ENCODE data around the gene COL15A1.
"Not testable (repeated sequence)": the region's sequence is repeated elsewhere in the genome, so short reads cannot be mapped to it uniquely, and the experiment has no call there.

Gene COL15A1

DNA sequence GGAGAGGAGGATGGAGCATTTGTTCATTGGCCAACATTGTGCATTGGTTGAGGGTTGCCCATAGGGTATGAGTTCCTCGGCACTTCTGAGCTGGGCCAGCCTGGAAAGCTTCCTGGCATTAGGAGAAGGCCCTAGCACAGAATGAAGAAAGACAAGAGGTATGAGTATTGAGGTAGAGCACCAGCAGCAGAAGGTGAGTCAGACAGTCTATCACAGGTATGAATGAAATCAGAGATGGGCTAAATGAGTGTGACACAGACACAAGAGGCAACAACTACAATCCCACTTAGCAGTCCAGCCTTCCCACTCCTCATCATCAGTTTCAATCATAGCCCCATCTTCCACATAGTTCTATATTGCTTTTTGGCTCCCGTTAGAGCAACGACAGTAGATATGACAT is 135.8 kb downstream of the COL15A1 start:
- no peak for DNase-seq (ENCODE audit: low read depth in 2 of 2)

DNA sequence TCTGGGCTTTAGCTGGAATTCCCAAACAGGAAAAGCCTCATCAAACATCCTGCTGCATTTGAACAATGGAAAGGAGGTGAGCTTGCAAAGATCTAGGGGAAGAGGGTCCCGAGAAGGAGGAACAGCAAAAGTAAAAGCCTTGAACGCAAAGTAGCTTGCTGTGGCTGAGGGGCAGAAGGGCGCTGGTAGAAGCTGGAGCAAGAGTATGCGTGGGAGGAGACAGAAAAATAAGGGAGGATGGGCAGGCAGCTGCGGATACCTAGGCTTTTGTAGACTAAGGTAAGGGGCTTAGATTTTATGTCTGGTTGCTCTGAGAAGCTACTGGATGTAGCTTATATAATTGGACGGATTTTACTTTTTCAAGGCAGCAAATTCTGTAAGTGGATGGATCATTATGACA is 139.3 kb downstream of the COL15A1 start:
- DNase-seq (ENCODE audit: low read depth in 2 of 2) = no peak

DNA sequence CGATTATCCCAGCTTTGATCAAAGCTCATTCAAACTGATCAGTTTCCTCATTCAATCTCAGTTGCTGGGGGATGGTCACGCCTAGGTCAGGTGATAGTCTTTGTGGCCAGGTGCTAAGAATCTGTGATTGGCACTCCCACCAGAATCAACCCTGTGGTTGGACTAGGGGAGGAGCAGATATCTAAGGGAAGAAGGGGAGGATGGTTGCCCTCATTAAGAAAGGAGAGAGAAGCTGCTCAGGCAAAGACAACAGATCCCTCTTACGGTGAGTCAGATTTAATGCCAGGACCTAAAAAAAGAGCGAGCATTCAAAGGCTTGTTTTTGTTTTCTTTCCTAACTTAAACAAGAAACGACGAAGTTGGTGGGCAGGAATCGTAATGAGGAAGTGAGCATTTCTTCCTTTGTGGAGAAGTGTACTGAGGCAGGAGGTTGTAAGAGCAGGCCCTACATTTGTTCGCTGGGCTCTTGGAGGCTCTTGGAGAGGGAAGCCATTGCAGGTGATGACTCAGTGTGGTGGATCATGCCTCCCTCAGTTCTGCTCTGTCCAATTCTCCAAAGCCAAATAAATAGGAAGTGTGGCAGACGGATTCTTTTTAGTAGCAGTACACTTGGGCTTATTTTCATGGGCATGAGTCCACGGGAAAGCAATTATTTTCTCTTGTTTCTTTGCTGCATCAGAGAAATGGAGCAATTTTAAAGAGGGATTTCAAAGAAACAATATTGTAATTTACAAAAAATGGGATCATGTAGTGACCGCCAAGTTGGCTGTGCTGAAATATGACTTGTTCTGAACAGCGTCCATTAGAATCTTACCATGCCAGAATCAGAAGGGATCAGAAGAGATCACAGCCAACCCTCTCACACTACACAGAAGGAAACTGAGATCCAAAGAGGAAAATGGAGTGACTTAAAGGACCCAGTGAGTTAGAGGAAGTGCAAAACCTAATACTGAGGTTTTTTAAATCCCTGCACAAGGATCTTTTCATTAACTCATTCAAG is 142.5 kb downstream of the COL15A1 start:
- no peak for DNase-seq (ENCODE audit: low read depth in 2 of 2)

DNA sequence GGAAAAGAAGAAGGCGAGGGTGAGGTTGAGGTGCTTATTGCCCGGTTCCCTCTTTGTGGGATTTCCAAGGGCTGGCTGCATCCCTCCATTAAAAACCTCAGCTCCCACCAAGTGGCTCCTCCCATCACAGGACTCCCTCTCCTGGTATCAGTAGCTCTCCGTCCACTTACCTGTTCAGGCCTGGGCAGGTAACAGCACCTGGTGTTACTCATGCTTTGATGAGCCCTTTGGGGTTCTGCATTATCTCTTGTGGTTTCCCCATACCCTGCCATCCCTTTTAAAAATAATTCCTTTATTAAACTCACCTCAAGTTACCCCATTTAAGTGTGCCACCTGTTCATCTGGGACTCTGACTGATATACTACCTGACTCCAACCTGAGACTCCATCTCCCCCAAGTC is 143.8 kb downstream of the COL15A1 start:
- no peak for DNase-seq (ENCODE audit: low read depth in 2 of 2)

DNA sequence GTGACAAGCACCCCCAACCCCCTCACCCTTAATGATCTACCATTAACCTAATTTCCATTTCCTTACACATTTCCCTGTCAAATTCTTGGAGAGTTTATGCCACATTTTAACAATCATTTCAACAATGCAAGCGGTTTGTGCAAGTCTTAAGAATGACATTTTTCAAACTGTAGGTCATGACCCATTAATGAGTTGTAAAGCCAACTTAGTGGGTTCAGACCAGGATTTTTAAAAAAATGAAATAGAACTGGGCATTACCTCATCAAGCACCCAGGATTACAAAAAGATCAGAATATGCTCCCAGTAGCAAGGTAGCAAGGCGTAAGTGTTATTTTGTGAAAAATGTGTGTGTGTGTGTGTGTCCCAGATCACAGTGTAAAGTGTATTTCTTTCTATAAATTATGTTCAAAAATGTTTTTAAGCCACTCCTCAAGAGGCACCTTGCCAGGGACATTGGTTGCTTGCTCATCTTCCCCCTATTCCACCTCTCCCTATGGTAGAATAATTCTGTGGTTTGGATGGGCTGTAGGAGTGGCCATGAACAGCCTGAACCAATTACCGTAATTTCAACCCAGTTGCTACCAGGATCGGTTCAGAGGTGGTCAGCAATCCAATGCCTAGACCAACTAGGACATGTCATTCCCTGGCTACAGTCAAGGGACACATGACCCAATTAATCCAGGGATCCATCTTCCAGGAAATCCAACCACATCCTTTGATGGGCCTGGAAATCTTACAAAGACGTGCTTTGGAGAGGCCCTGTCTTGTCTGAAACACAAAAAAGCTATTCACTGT is 146.8 kb downstream of the COL15A1 start:
- no peak for DNase-seq (ENCODE audit: low read depth in 2 of 2)

DNA sequence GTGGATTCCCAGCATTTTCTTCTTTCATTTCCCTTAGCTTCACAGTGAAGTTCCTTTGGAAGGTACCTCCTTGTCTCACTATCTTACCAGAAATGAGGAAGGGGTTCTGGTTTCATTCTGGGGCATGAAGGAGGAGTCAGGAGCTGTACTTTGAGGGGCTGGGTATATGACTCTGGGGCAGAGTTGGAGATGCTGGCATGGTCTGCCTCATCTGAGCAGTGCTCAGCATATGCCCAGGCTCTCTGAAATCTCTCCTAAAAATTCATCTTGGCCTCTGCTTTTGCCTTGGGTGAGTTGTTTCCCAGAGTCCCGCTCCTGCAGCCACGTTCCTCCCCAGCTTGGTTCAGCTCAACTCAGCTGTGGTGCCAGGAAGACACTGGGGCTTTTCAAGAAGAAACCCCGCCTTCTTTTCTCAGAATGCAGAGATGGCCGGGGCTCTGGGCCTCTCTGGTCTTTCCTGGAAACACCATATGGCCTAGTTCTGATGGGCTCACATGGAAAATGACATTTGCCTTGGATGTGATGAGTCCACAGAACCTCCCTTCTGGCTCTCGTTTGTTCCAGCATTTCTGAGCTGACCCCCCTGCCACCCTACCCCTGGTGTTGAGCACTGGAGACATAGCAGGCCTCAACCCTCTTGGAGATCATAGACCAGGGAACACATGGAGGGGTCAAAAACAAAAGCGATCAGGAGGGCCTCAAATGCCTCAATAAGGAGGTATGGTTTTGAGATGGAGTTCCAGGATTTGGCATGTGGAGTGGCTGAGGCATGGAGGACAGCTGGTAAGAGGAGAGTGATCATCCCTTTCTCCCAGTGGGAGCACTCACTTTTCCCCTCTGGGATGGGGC is 149.2 kb downstream of the COL15A1 start:
- no peak for DNase-seq (ENCODE audit: low read depth in 2 of 2)

DNA sequence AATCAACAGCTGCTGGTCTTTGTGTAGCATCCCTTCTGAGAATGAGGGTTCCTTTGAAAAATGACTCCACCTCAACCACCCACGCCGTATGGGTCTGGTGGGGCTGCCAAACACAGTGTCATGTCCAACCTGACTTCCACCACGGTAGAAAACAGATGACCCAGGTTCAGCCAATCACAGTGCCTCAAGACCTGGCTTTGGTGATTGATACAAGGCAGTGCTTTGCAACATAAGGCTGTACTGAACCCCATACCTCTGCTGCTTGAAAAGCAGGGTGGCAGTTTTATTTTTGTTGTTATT is 149.7 kb downstream of the COL15A1 start:
- DNase-seq (ENCODE audit: low read depth in 2 of 2) = no peak

DNA sequence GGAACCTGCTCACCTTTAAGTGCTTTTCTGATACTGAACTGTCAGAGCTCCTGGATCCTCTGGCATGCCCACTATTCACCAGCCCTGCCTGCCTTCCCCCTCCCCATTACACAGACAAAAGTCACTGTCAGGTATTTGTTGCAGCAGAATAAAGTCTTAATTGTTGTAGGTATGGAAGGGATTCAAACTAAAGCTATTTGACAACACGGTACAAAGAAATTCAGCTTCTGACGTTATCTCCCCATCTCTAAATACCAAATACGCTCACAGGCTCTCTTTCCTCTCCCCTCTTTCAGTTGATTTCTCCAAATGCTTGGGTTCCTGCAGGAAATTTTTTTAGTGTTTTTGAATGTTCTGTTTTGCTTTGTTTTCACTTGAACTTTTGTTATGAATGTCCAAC is 151.9 kb downstream of the COL15A1 start:
- DNase-seq (ENCODE audit: low read depth in 2 of 2) = no peak

DNA sequence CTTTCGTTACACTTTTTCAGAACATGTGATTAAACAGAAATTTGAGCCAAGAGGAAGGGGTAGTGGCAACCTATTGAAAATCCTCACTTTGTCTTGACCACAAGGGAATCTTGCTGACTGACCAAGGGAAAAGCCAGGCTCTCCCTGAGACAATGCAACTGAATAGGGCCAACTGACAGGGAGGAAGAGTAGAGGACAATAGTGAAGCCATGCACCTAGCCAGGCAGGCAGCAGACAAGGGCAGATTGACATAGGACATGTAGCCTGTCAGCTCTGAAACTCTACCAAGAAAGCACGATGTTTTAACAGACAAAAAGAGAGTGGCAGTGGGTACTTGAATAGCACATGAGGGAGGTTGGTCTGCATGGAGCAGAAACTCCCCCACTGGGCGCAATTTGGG is 152.7 kb downstream of the COL15A1 start:
- DNase-seq (ENCODE audit: low read depth in 2 of 2) = no peak

DNA sequence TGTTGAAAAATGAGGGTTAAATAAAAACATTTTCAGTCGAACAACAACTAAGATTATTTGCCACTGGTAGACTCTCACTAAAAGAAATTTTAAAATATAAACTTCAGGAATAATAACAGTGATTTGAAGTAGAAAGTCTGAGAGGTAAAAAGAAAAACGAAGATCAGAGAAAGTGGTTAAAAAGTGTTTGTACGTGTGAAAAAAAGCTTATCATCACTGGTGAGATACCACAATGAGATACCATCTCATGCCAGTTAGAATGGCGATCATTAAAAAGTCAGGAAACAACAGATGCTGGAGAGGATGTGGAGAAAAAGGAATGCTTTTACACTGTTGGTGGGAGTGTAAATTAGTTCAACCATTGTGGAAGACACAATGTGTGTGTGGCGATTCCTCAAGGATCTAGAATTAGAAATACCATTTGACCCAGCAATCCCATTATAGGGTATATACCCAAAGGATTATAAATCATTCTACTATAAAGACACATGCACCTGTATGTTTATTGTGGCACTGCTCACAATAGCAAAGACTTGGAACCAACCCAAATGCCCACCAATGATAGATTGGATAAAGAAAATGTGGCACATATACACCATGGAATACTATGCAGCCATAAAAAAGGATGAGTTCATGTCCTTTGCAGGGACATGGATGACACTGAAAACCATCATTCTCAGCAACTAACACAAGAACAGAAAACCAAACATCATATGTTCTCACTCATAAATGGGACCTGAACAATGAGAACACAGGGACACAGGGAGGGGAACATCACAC is 156.3 kb downstream of the COL15A1 start:
- not testable (repeated sequence) for DNase-seq (ENCODE audit: low read depth in 2 of 2)

DNA sequence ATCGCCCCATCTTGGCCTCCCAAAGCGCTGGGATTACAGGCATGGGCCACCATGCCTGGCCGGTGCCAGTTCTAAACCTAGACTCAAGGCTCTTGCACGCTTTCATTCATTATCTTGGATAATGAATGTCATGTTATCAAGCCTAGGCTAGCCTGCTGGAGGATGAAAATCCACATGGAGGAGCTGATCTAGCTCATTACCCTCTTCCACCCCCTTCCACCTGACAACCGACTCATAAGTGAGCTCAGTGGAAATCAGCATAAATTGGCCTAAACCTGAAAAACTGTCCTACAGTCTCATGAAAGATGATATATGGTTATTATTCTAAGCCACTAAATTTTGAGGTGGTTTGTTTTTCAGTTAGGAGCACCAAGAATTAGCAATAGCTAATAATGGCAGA is 157.6 kb downstream of the COL15A1 start:
- no peak for DNase-seq (ENCODE audit: low read depth in 2 of 2)

DNA sequence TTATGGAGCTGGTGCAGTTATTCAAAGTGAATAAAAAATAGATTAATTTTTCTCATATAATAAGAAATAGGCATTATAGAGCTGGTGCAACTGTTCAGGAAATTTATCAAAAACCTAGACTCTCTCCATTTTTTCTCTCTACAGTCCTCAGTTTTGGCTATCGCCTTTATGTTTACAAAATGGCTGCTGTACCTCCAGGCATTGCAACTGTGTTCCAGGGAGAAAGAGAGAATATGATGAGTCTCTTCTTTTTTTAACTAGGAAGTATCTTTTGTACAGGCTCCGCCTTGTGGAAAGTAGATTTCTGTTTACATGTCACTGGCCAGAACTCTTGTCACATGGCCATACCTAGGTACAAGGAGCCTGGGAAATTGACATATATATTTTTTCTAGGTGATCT is 158.1 kb downstream of the COL15A1 start:
- DNase-seq (ENCODE audit: low read depth in 2 of 2) = no peak

DNA sequence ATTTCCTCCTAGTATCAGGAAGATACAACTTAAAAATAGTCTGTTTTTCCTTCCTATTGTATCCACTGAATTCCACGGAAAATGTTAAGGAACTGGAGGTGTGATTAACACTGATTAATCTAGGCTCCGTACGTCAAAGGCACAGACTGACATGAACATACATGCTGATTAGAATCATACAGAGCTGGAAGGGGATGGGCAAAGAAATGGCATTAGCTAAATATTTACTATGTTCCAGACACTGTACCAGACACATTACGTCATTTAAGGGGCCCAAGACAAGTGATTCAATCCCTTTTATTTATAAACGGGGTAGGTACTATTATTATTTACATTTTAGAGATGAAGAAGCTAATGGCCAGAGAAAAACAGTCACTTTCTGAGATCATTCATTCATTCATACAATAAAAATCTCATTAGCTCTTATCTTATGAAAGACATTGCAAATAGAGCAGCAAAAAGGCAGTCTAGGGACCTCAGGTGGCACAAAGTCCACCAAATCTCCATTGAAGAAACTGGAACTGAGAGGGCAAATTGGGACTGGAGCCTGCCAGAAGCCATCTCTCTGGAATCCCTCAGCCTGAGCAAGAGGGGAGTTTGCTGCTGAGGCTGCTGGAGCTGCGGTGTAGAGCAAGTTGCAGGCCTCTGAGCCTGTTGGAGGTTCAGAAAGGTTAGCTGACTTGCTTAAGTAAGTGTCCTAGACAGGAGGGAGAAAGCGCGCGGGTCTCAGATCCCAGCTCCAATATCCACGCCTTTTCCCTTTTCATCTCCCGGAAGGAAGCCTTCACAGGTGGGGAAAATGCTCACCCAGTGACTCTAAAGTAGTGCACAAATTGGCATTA is 159.6 kb downstream of the COL15A1 start:
- no peak for DNase-seq (ENCODE audit: low read depth in 2 of 2)

DNA sequence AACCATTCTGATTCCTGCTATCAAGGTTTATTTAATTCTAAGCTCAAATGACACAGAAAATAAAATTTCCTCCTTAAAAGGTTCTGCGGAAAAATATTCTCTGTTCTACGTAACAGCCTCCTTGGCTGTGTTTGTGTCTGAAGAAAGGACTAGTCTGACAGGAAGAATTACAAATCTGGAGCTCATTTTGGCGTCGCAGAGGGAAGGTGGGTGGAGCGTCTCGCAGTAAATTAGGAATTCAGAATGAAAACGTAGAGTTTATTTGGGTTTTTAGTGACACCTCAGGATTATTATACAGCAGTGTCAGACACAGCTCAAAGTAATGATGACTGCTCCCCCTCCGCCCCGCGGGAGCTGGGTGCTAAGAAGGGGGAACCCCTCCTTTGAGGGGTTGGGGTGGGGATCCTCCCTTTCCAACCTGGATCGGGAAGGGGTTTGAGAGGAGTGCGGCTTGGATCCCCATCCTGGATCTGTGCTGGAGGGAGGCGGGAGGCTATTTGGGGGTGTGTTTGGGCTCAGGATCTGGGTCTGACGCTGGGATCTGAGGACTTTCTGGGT is 160.3 kb downstream of the COL15A1 start:
- DNase-seq (ENCODE audit: low read depth in 2 of 2) = no peak

DNA sequence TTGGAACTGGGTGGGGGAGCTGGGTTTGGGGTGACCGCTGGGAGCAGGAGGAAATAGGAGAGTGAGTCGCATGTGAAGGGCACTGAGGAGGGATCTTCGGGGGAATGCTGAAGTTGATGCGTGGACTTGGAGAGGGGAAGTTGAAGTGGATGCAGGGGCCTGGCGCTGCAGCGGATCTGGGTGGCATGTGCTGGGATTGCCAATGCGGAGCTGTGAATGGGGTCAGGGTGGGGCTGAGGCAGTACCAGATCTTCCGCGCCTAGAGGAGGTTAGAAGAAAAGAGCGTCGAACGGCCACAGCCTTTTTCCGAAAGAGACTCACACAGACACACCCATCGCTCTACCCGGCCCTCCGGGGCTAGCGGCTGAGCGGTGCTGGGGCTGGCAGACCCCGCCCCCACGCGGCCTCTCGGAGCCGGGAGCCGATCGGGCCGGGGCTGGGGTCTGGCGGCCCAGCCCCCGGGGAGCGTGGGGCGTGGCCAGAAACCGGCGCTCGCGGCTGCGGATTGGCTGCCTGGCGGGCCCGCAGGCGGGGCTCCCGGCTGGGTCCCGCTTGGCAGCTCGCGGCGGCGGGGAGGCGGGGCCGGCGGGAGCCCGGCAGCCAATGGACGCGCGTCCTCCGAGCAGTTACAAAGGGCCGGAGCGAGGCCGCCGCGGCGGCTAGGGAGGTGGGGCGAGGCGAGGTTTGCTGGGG is 160.9 kb downstream of the COL15A1 start, which contains the start of gene TGFBR1:
Gene TGFBR1 (plus strand): TSS at position 655 of the 693 bp plus-strand sequence. CDS start 93 bp downstream, outside the sequence.
- DNase-seq (ENCODE audit: low read depth in 2 of 2) = peak; percentile 78 to 81

DNA sequence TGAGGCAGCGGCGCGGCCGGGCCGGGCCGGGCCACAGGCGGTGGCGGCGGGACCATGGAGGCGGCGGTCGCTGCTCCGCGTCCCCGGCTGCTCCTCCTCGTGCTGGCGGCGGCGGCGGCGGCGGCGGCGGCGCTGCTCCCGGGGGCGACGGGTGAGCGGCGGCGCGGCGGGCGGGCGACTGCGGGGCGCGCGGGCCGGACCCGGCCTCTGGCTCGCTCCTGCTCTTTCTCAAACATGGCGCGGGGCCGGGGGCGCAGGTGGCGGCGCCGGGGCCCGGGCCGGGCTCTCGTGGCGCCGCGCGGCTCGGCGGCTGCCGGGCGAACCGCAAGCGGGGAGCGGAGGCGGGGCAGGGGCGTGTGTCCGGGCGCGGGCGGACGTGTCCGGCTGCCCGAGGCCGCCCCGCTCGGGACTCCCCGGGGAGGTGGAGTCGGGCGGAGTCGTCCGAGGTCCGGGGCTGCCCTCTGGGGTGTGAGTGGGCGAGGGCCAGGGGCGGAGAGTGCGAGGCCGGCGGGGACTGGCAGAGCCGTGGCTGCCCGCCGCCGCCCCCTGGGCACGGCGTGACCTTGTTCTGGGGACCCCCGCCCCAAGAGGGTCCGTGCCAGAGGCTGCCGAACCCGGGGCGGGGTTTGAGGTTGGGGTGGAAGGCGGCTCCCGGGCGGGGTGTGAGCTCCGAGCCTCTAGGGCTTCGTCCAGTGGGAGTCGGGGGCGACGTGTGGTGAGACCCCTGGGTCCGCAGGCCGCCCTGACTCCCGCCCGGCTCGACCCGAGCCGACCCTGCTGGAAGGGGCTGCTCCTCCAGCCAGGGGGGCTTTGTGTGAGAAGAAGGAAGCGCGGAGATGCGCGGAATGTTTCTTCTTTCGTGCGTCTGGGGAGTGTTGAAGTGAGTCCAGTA is 161.7 kb downstream of the COL15A1 start:
- peak in 1 of 2 donors; percentile 5 for DNase-seq (ENCODE audit: low read depth in 2 of 2)

DNA sequence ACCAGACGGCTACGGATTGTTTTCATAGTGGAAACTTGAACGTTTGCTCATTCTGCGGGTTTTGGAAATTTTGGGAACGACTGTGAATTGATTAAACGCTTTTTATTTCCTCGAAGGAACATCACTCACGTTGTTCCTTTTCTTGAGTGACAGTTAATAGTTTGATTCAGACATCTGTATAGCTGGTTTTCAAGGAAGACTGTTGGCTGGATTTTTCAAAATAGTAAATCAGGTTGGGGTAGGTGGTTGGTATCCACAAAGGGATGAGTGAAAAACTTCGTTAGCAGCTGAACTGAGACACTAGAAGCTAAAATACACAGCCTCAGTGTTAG is 162.3 kb downstream of the COL15A1 start:
- DNase-seq (ENCODE audit: low read depth in 2 of 2) = no peak

DNA sequence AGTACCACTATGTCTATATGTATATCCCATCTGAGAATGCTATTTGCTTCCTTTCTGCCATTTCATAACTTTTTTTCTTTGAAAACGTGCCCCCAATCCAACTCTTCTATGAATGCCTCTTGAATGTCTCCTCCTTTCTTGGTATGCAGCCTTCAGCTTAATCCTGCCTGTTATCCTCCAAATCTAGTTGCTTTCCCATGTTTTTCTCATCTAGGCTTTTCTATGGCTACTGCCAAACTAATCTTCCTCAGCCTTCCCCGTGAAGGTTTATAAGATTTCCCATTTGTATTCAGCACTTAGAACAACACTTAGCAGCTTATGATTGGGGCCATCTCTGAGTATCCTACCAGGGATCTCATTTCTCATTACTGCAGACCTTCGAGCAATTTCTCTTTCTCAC is 163.7 kb downstream of the COL15A1 start:
- no peak for DNase-seq (ENCODE audit: low read depth in 2 of 2)
